Caco-2 (cell line): ENCODE data around the gene DOP1B. TPM values are rescaled to one million over a fixed set of nuclear protein-coding genes. Genes with fewer than 3 reads are reported as not detected.
"Not testable (repeated sequence)": the region's sequence is repeated elsewhere in the genome, so short reads cannot be mapped to it uniquely, and the experiment has no call there.

Experiments
- BruUV-seq: library from RNA; stranded (reverse); fragments of 400-500 nt; replicated peaks from 2 replicates; lab custom pipeline; 2021; lab: Mats Ljungman, UMichigan
- CTCF ChIA-PET: fragments of 300-600 bp; sonication (Branson Sonifier 250); formaldehyde crosslinking; loops from one replicate; lab custom pipeline; 2022; ENCODE audit warnings: antibody characterized with exemption; lab: Charles Lee
- POLR2A ChIA-PET: fragments of 300-600 bp; sonication (Branson Sonifier 250); formaldehyde crosslinking; loops from one replicate; lab custom pipeline; 2022; ENCODE audit warnings: antibody characterized with exemption; lab: Charles Lee
- DNase-seq, 2 experiments: peaks; one replicate each; pipeline versions ENCODE4 v3.0.0 to v3.0.0-alpha.2; 2020 to 2022
- H3K27me3 ChIP-seq: replicated peaks from 2 replicates; pipeline ENCODE4 v1.6.0; 2011; ENCODE audit warnings: low read length; ENCODE audit not compliant: control insufficient read depth, insufficient read depth
- H3K36me3 ChIP-seq: 2 replicates; pipeline ENCODE4 v1.5.1; 2011; ENCODE audit warnings: low read length; ENCODE audit not compliant: control insufficient read depth, insufficient read depth
- H3K4me1 ChIP-seq: fragments of 250-450 bp; sonication (Bioruptor Pico); 2 replicates; pipeline ENCODE4 v1.5.1; 2020; ENCODE audit warnings: mild to moderate bottlenecking
- H3K4me3 ChIP-seq: 2 replicates; pipeline ENCODE4 v1.5.1; 2011; ENCODE audit warnings: low read depth, mild to moderate bottlenecking, control low read depth, low read length
- H3K9me3 ChIP-seq: fragments of 250-450 bp; sonication (Bioruptor Pico); 2 replicates; pipeline ENCODE4 v1.5.1; 2020; ENCODE audit warnings: mild to moderate bottlenecking, moderate library complexity
- H3K27ac Mint-ChIP-seq: one replicate; pipeline ENCODE4 v1.8.0; 2022; ENCODE audit warnings: mixed read lengths; ENCODE audit not compliant: unreplicated experiment
- H3K27me3 Mint-ChIP-seq: one replicate; pipeline ENCODE4 v1.8.0; 2022; ENCODE audit warnings: mixed read lengths; ENCODE audit not compliant: insufficient read depth, unreplicated experiment
- H3K36me3 Mint-ChIP-seq: one replicate; pipeline ENCODE4 v1.8.0; 2022; ENCODE audit warnings: mild to moderate bottlenecking, mixed read lengths; ENCODE audit not compliant: insufficient read depth, unreplicated experiment
- H3K4me1 Mint-ChIP-seq: one replicate; pipeline ENCODE4 v1.8.0; 2022; ENCODE audit warnings: low read depth, mixed read lengths; ENCODE audit not compliant: unreplicated experiment
- H3K4me3 Mint-ChIP-seq: one replicate; pipeline ENCODE4 v1.8.0; 2022; ENCODE audit warnings: mild to moderate bottlenecking, moderate library complexity, mixed read lengths; ENCODE audit not compliant: unreplicated experiment
- H3K9me3 Mint-ChIP-seq: one replicate; pipeline ENCODE4 v1.8.0; 2022; ENCODE audit warnings: mixed read lengths; ENCODE audit not compliant: unreplicated experiment
- CTCF ChIP-seq, 2 experiments: fragments of 200-600 bp in 1 of 2; IDR thresholded peaks; 1 replicate in 1 of 2; 2 replicates in 1 of 2; pipeline versions ENCODE4 v1.5.1 to v1.8.0; 2011 to 2022; ENCODE audit warnings: antibody characterized with exemption in 1 of 2, control low read depth in 1 of 2, inconsistent platforms in 1 of 2, low read depth in 1 of 2, low read length in 1 of 2, mild to moderate bottlenecking in 1 of 2, moderate library complexity in 1 of 2; ENCODE audit not compliant: insufficient read depth in 1 of 2, severe bottlenecking in 1 of 2, unreplicated experiment in 1 of 2
- intact Hi-C: fragments of 100-400 bp; cut with micrococcal nuclease; formaldehyde crosslinking; loops from one replicate; pipeline ENCODE4 v1.10.0; 2022; ENCODE audit not compliant: unreplicated experiment
- total RNA-seq: library from RNA; stranded (reverse); gene quantifications from 2 replicates; pipeline ENCODE4 v1.2.3, GENCODE V29; 2022

DOP1B gene
- total RNA-seq, 1 experiment from 2014 or later: 15.9 TPM

GRCh38 chr21:36194024-36194423, 37.4 kb downstream of the DOP1B start:
- DNase-seq: no peak
- BruUV-seq: no TSS peak
- CTCF ChIA-PET: interaction anchor here (0.6 kb wide), 1 partner anchor 41 kb away, joined by 5 read pairs; no protein-coding TSS in a partner anchor

GRCh38 chr21:36195613-36196012, 39.0 kb downstream of the DOP1B start:
- BruUV-seq: no TSS peak
- H3K27me3 ChIP-seq: no peaks in the 10 kb centered on the region
- ChIA-PET POLR2A (no interaction called here), CTCF (no interaction called here)
- Mint-ChIP-seq H3K27me3 (no peaks in the 10 kb centered on the region), H3K36me3 (peaks cover 24% of the 10 kb centered on the region), H3K4me3 (no peak overlapping the region), H3K27ac (no peak overlapping the region), H3K4me1 (peaks cover 29% of the 10 kb centered on the region), H3K9me3 (no peaks in the 10 kb centered on the region)
- no peak for TF ChIP-seq CTCF (IDR thresholded peaks at IDR 0.05; ENCODE audit: insufficient read depth in 1 of 2, low read depth in 1 of 2, low read length in 1 of 2, severe bottlenecking in 1 of 2, unreplicated experiment in 1 of 2)
- no peak for DNase-seq
- intact Hi-C loops: no loop called here
- H3K4me3 ChIP-seq: no peak overlapping the region
- peaks cover 48% of the 10 kb centered on the region for H3K4me1 ChIP-seq
- H3K9me3 ChIP-seq: no peaks in the 10 kb centered on the region
- H3K36me3 ChIP-seq: no peaks in the 10 kb centered on the region

More at GRCh38 chr21:36194024-36194423, 37.4 kb downstream of the DOP1B start:
- Histone ChIP-seq H3K9me3 (no peaks in the 10 kb centered on the region), H3K4me1 (peaks cover 54% of the 10 kb centered on the region), H3K4me3 (no peak overlapping the region), H3K36me3 (no peaks in the 10 kb centered on the region), H3K27me3 (no peaks in the 10 kb centered on the region)
- Mint-ChIP-seq H3K4me1 (peaks cover 27% of the 10 kb centered on the region), H3K36me3 (peaks cover 20% of the 10 kb centered on the region), H3K9me3 (no peaks in the 10 kb centered on the region), H3K4me3 (no peak overlapping the region), H3K27ac (peak overlapping the region; percentile 56), H3K27me3 (no peaks in the 10 kb centered on the region)
- intact Hi-C loops: no loop called here
- no peak for TF ChIP-seq CTCF (IDR thresholded peaks at IDR 0.05; ENCODE audit: insufficient read depth in 1 of 2, low read depth in 1 of 2, low read length in 1 of 2, severe bottlenecking in 1 of 2, unreplicated experiment in 1 of 2)
- POLR2A ChIA-PET: interaction anchor here (0.7 kb wide), 1 partner anchor 38 kb away, joined by 3 read pairs; no protein-coding TSS in a partner anchor

GRCh38 chr21:36199021-36199420, 42.4 kb downstream of the DOP1B start:
- peak overlapping the region; percentile 19 for H3K27ac Mint-ChIP-seq
- peaks cover 28% of the 10 kb centered on the region for H3K36me3 Mint-ChIP-seq
- no peaks in the 10 kb centered on the region for H3K9me3 Mint-ChIP-seq
- POLR2A ChIA-PET: no interaction called here
- Histone ChIP-seq H3K4me3 (no peak overlapping the region), H3K27me3 (no peaks in the 10 kb centered on the region), H3K9me3 (no peaks in the 10 kb centered on the region), H3K4me1 (peaks cover 62% of the 10 kb centered on the region), H3K36me3 (no peaks in the 10 kb centered on the region)
- no TSS peak for BruUV-seq
- intact Hi-C loops: no loop called here
- no peak for TF ChIP-seq CTCF (IDR thresholded peaks at IDR 0.05; ENCODE audit: insufficient read depth in 1 of 2, low read depth in 1 of 2, low read length in 1 of 2, severe bottlenecking in 1 of 2, unreplicated experiment in 1 of 2)
- H3K27me3 Mint-ChIP-seq: no peaks in the 10 kb centered on the region
- H3K4me3 Mint-ChIP-seq: peak overlapping the region; percentile 3
- peaks cover 36% of the 10 kb centered on the region for H3K4me1 Mint-ChIP-seq
- DNase-seq: no peak
- CTCF ChIA-PET: no interaction called here

- POLR2A ChIA-PET, H3K9me3 ChIP-seq, H3K9me3 Mint-ChIP-seq, H3K4me3 ChIP-seq, DNase-seq, H3K27me3 Mint-ChIP-seq, intact Hi-C loops, H3K36me3 ChIP-seq, H3K27ac Mint-ChIP-seq, CTCF ChIA-PET, H3K4me3 Mint-ChIP-seq, H3K27me3 ChIP-seq, BruUV-seq: not testable (repeated sequence)
- H3K4me1 Mint-ChIP-seq: peaks cover 37% of the 10 kb centered on the region
- peaks cover 28% of the 10 kb centered on the region for H3K36me3 Mint-ChIP-seq
- H3K4me1 ChIP-seq: peaks cover 61% of the 10 kb centered on the region
Measured at GRCh38 chr21:36199575-36199974, 43.0 kb downstream of the DOP1B start.
